T-helper 2 cell treated with Interferon-gamma antibody and Interleukin-4, amounts not matched to agents 100 ng/mL and 5 ng/mL, for 36 hours (primary cell): ENCODE measurements around the gene RIT2. TPM values are rescaled to one million over a fixed set of nuclear protein-coding genes. Genes with fewer than 3 reads are reported as not detected.

ENCODE experiments used
- intact Hi-C: fragments of 100-400 bp; cut with micrococcal nuclease; formaldehyde crosslinking; loops from one replicate; pipeline ENCODE4 v1.15.1; 2023
- total RNA-seq: library from RNA; stranded (reverse); gene quantifications from 2 replicates; pipeline ENCODE4 v1.2.3, GENCODE V29; 2022

Gene RIT2
- total RNA-seq, 1 donor from 2014 or later: not detected

DNA sequence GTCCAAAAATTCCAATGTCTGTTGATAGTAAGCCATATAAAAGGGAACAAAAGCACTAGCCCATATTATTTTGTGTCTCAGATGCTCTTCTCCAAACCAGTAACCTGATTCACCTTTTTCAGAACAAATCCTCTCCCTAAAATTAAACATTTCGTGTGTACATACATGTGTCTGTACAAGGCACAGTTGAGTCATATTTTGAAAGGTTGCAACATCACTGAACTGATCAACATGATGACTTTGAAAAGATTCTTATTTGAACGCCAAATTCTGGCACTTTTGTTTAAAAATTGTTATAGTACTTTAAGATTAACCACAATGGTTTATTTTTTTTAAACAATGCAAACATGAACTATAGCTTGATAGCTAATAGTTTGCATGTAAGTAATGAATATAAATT lies 102.5 kb downstream of the RIT2 start:
- intact Hi-C loops: no loop called here

DNA sequence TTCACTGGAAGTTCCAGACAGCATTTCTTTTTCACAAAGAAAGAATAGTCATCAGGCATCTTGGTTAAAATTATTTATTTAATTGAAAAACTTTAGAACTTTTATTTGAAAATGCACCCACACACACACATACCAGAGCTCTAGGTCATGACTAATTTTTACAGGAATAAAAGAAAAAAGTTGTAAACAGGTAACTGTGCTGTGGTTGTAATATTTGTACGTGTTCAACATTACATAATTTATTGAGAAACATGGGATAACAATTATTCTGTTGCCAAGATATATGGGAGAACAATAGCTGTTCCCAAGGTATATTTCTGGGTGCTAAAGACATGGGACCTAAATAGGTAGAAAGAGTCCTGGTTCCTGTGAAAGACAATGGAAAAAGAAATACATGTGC lies 104.9 kb downstream of the RIT2 start:
- intact Hi-C loops: no loop called here

DNA sequence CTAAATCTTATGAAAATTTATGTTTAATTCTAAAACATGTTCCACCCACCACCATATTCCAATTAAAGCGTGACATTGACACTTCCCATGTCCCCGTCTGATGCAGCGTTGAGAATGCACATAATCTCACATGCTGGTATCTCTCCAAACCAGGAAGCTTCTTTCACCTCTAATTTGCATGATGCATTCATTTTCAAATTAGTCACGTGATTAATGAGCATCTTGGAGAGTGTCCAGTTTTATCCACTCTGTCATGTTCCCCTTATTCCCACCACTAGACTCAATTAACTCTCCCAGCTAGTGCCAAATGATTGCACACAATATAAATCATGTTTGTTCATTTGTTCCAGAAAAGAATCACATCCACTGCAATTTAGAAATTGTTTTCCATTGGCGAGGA lies 105.8 kb downstream of the RIT2 start:
- intact Hi-C loops: no loop called here

DNA sequence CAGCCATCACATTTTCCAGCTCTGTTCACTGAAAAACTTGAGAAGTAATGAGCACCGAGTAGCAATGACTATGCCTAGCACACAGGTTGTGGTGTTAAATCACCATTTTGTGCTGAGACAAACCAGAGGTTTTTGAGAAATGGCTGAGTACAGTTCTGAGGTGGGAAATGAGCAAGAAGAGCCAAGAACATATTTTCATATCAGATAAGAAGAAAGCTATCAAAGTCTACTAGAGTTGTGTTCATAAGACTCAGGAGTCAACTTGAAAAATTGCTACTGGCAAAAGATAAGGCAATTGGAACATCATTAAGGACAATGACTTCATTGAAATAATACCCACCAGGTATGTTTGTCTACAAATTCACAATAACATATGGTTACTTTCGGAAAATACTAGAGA lies 108.1 kb downstream of the RIT2 start:
- intact Hi-C loops: no loop called here

DNA sequence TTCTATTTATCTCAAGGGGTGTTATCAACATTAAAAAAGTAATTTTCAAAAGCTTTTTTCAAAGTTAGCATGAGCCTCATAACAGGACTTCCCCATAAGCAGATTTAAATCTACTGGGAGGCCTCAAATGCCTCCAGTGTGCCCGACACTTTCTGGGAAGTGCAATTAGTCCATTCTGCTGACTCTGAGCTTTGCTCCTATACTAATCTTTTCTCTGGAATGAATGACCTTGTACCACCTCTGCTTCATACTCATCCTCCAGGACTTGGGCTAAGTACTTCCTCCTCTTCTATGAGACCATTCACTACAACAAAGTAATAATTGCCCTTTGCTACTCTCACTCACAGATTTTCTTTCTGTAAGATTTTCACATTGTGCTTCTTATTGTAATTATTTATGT lies 111.1 kb downstream of the RIT2 start:
- intact Hi-C loops: no loop called here

DNA sequence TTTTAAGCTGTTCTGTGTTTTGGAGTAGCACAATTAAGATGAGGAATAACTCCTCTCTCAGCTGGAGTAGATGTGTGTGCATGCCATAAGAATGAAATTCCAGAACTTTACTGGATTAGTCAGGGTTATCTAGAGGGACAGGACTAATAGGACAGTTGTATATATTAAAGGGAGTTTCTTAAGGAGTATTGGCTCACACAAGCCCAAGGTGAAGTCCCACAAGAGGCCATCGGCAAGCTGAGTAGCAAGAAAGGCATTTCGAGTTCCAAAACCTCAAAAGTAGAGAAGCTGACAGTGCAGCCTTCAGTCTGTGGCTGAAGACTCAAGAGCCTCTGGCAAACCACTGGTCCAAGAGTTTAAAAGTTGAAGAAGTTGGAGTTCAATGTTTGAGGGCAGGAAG lies 113.7 kb downstream of the RIT2 start:
- intact Hi-C loops: no loop called here

DNA sequence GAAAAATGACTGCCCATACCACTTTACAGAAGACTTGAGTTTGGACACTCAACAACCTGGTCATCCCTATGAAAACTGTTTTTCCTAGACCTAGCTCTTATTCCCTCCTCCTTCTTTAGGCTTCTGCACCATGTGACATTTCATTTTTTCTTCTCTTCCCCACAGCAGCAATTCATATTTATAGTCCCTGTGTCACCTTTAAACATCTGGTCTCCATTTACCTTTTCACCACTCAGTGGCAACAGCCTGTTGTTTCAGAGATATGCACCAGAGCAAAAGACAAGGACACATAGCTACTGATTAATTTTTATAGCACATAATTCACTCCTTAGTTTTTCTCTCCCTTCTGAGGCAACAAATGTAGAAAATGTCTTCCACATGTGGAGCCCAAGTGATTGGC lies 118.7 kb downstream of the RIT2 start:
- intact Hi-C loops: no loop called here

DNA sequence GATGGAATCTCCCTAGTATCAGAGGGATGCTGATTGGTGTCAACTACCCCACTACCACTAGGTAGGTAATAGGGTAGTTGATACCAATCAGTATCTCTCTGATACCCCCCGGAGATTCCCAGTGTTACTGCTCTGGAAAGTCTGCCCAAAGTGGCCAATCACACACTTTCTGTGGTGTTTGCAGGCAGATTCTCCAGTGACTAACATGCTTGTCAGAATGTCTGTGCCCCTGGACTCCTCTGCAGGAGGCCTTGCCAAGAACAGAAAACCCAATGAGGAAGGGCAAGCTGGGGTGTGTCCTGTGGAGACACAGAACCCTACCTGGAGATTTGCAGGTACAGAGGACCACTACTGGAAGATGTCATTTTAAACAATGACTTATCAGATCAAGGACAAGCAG lies 135.1 kb downstream of the RIT2 start:
- intact Hi-C loops: no loop called here

DNA sequence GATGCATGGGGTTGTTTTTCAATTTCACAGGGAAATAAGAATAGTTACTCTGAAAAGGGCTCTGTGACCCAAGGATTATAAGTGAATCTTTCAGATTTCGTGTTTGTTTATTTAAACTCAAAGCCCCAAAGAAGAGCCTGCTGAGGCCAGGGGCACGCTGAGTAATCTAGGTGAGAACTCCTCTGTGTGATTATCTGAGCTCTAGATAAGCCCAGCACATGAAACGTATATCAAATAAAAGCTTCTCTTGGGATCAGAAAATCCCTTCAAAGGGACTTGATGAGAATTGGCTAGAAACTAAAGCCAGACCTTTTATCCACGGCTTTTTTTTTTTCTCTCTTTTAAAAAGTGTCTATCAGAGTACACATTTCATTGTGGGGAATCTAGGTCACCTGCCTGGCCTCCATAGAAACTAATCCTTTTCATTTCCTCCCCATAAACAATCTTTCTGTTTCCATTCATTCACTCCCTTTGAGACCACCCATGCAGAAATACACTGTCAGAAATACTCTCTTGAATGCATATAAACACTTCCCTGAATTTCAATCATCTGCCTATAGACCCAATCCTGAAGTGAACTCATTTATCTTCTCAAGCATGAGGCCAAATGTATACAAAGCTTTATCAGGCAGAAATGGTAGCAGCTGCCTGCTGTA lies 137.4 kb downstream of the RIT2 start:
- intact Hi-C loops: no loop called here

DNA sequence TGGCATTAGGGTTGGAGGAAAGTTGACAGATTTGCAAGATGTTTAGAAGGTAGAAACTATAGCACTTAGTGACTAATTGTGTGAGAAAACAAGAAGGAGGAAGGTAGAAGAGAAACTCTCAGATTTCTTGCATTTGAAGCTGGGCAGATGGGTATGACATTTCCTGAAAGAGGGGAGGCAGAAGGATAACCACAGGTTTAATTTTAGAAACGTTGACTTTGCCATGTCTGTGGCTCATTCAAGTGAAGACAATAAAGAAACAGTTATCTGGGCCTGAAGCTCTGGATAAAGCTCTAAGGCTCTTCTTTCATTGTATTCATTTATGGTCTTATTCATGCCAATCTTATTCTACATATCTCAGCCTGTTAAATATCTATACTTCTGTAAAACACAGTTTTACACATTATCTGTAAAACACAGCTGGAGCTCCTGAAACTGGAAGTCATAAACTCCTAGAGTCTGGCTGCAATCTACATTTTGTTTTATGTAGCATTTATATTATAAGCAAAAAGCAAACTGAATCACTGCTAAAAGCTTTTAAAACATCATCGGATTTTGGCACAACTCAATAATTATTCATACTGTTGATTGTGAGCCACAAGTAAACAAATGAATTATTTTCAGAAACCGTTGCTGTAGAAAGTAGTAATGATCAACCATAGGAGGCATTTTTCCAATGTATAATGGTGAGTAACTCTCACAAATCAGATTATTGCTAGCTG lies 138.5 kb downstream of the RIT2 start:
- intact Hi-C loops: no loop called here

DNA sequence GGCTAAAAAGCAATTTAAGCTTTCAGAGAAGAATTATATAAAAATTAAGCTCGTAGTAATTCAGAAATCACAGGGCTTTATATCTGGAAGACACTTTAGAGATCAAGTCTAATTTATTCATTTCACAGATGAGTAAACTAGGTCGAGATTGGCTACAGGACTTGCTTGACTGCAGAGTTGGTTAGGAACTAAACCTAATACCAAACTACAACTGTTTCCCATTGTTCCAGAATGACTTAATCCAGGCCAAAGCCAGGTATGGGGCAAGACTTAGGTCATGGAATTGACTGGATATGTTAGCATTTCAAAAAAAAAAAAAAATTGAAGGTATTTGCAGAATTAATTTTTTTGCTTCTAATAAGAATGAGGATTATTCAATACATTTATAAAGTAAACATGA lies 146.1 kb downstream of the RIT2 start:
- intact Hi-C loops: no loop called here

DNA sequence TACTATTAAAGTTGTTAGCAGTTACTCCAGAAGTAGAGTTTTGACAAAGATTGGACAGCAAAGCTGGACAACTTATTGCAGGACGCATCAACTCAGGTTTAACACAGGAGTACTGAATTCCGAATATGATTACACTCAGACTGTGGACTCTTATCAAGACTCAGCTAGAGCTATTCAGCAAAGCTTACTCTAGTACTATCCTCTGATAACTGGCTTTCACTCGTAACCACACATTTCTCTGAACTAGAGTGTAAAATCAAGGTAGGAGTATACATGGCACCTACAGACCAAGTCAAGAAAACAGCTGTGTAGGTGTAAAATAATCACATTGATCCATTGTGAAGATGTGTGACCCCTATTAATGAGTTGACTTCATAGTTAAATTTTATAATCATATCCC lies 154.2 kb downstream of the RIT2 start:
- intact Hi-C loops: no loop called here

DNA sequence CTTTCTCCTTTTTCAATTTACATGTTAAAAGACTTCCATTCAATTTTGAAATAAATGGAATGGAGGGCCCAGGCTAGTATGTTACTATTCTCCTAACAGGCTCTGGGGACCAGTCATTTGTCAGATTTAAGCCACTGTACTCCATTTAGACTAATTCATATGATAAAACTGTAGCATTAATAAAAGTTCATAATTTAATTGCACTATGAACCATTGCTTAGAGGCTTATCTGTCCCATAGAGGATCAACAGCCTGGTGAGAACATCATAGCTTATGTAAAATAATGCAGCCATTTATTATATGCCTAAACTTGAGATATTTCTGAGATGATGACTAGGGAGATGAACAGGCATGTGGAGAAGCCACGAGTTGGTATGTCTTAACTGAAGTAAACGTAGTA lies 156.0 kb downstream of the RIT2 start:
- intact Hi-C loops: no loop called here

DNA sequence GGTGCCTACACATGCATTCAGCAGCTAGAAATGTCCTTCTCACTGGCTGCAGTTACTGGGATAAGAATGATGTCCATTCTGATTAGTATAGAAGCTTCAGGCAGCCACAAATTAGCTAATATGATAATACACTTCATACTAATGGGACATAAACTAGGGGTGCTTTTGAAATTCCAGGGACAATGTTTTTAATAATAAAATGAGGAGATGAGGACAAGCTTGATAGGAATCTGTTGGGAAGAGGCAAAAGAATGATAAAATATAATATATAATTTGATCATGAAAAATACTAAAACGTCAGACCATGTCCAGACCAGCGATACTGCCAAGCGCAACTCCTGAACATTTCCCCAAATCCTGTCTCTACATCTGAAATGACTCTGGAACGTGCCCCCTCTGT lies 157.1 kb downstream of the RIT2 start:
- intact Hi-C loops: no loop called here

DNA sequence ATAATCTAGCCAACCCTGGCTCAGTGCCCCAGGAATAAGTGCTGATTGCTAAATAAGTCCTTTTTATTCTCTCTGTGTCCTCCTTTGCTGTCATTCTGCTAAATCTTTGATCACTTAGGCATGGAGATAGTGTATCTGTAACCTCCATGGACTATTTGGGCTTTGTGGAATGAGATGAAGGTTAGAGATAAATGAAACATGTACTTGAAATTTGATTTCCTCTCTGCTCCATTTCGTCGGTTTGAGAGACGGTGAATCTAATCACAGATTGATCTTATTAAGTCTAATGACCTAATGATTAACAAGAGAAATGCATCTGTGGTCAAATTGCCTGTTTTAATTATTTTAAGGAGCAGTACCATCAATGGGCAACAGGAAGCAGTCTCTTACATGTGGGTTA lies 159.2 kb downstream of the RIT2 start:
- intact Hi-C loops: no loop called here

DNA sequence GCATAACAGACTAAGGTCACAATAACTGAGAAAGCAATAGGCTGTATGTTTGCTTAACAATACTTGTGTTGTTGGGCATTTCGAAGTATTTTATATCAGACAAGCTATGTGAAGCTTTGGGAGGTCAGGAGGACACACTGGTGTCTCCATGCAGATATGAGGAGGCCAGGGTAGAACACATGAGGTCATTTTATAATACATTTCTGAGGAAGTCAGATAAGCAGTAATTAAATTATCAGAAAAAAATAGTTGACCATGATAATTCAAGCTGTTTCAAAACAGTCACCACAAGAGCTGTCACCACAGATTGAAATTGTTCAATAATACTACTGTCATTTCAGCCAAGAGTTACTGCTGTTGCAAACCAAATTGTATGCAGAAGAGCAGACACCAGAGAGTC lies 160.6 kb downstream of the RIT2 start:
- intact Hi-C loops: no loop called here

DNA sequence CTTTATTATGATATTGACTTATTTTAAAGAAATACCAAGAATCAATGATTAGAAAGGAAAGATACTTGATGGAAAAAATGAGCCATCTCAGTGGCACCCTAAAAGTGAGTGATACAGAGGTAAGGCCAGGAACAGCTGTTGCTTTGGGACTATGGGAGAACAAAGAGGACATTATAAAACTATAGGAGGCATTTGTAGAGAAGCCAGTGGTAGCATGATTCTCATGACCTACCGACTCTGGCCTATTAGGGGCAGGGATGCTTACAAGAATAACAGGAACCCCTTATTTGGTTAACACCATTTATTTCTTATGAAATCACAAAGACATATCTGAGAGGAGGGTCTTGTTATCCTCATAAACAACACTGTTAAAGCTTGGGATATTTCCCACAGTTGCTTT lies 162.2 kb downstream of the RIT2 start:
- intact Hi-C loops: no loop called here

DNA sequence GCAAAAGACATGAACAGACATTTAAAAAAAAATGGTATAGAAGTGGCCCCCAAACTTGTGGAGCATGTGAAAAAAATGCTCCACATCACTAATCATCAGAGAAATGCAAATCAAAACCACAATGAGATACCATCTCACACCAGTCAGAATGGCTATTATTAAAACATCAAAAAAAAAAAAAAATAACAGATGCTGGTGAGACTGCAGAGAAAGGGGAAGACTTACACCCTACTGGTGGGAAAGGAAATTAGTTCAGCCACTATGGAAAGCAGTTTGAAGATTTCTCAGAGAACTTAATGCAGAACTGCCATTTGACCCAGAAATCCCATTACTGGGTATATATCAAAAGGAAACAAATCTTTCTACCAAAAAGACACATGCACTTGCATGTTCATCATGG lies 164.8 kb downstream of the RIT2 start:
- intact Hi-C loops: no loop called here

DNA sequence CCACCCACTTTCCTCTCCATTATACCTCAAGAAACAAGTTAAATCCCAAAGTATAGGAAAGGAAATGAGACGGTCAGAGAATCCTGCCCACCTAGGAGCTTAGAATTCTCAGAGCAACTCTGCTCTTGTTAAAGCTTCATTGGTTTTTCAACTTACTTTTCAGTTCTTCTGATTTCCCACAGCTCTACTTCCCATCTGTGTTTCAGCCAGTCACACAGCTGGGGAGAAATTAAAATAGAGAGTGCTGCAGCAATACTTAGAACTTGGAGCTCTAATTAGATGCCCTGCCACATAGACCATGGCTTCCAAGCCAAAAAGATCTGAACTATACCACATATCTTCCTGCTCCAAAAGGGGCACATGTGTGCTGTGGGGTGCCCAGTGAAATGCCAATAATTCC lies 166.7 kb downstream of the RIT2 start:
- intact Hi-C loops: no loop called here

DNA sequence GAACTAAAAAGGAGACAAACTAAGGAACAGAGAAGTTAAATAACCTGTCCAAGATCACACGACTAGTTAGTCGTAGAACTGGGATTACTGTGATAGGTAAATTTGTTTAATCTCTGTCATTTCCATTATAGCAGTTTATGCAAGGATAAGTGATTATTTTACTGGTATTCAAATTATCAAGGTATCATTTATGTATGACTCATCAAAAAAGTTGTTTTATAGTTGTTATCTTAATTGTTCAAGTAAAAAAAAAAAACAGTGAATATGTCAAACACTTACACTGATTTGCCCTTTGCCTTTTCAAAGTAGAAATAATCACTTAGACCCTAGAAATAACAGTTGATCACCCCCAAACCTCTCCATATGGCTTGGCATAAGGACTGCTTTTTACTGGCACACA lies 173.6 kb downstream of the RIT2 start:
- intact Hi-C loops: no loop called here

DNA sequence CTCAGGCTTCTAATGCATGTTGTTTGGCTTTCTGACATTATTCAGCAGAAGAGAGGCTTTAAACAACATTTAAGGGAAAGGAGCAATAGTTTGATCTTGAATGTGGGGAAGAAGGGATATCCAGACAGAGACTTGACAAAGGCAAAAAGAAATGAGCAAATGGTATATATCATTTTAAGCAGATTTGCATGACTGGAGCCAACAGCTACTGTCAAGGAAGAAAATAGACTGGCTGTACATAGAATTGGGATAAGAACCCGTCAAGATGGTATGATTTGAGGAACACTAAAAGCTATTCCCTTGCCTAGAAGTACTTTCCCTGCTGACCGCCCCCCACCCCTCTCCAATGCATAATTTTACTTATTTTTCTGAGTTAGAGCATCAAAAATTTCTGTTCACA lies 174.5 kb downstream of the RIT2 start:
- intact Hi-C loops: no loop called here

DNA sequence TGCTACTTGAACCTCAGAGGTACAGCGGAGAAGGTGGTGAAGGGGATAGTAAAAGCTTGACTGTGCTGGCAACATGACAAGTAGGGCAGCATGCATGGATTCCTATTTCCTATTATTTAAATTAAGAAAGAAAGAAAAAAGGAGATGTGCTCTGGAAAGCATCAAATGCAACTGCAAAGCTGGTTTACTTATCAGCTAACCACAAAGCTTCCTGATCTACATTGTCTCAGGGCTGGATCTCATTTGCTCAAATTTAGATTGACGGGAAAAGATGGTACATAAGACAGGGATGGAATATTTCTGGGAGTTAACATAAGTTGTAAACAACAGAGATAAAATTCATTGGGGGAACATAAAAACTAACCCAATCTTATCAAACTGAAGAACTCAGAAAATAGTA lies 178.0 kb downstream of the RIT2 start:
- intact Hi-C loops: no loop called here

DNA sequence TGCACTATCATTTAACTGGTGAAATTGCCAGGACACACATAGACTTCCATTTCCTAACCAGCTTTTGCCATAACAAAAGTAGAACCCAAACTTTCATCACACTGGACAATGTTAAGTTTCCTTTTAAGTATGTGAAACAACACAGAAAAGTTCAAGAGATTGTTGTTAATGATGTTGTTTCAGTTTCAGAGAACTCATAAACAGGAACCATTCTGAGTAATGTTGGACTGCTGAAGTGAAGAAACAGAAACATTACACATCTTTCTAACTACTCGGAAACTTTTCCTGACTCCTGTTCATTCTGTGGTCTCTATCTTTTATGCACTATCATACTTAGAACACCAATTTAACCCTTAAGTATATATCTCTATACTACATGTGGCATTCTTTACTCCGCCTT lies 179.2 kb downstream of the RIT2 start:
- intact Hi-C loops: no loop called here
